Liver (tissue), 9 donors: Measurements from ENCODE around the gene EIF3I. TPM values are rescaled to one million over a fixed set of nuclear protein-coding genes. Genes with fewer than 3 reads are reported as not detected.

ENCODE experiments used
- DNase-seq: peaks from one replicate; pipeline ENCODE4 v3.0.0-alpha.2; 2017; ENCODE audit warnings: low spot score
- H3K27ac ChIP-seq, 2 donors: one replicate each; pipeline ENCODE4 v1.7.0; 2013; ENCODE audit warnings: inconsistent platforms in 2 of 2, low read length in 2 of 2, control low read depth in 1 of 2, low read depth in 1 of 2, mild to moderate bottlenecking in 1 of 2
- H3K27me3 ChIP-seq, 4 donors: one replicate each; pipeline versions ENCODE4 v1.6.1 to v1.7.0; 2013; ENCODE audit warnings: low read length in 3 of 4, inconsistent platforms in 1 of 4, mild to moderate bottlenecking in 1 of 4, moderate library complexity in 1 of 4; ENCODE audit not compliant: control insufficient read depth in 4 of 4, insufficient read depth in 4 of 4
- H3K36me3 ChIP-seq, 4 donors: one replicate each; pipeline versions ENCODE4 v1.6.1 to v1.7.0; 2013; ENCODE audit warnings: low read length in 3 of 4, mild to moderate bottlenecking in 3 of 4, low read depth in 1 of 4, moderate library complexity in 1 of 4; ENCODE audit not compliant: control insufficient read depth in 4 of 4, insufficient read depth in 3 of 4
- H3K4me1 ChIP-seq, 4 donors: one replicate each; pipeline versions ENCODE4 v1.6.1 to v1.7.0; 2013; ENCODE audit warnings: low read length in 3 of 4, mild to moderate bottlenecking in 3 of 4, moderate library complexity in 1 of 4; ENCODE audit not compliant: control insufficient read depth in 4 of 4, insufficient read depth in 4 of 4
- H3K4me3 ChIP-seq, 3 donors: one replicate each; pipeline versions ENCODE4 v1.6.1 to v1.7.0; 2013; ENCODE audit warnings: low read length in 3 of 3, control low read depth in 1 of 3, low read depth in 1 of 3, mild to moderate bottlenecking in 1 of 3
- H3K9ac ChIP-seq, 2 donors: one replicate each; pipeline ENCODE4 v1.7.0; 2013; ENCODE audit warnings: low read length in 2 of 2, mild to moderate bottlenecking in 2 of 2, moderate library complexity in 2 of 2, control low read depth in 1 of 2, low read depth in 1 of 2
- H3K9me3 ChIP-seq, 4 donors: one replicate each; pipeline versions ENCODE4 v1.6.1 to v1.7.0; 2013; ENCODE audit warnings: low read length in 3 of 4; ENCODE audit not compliant: control insufficient read depth in 4 of 4
- ATF3 ChIP-seq: IDR thresholded peaks from 2 replicates; pipeline ENCODE4 v1.6.1; 2016; ENCODE audit warnings: antibody characterized with exemption
- CTCF ChIP-seq: fragments of 150-350 bp; IDR thresholded peaks from 2 replicates; pipeline ENCODE4 v1.5.1; 2017; ENCODE audit warnings: improper control_type of control experiment, low read depth, low read length; ENCODE audit not compliant: missing input control
- EGR1 ChIP-seq, 2 donors: IDR thresholded peaks; 2 replicates each; pipeline ENCODE4 v1.6.1; 2016 to 2018; ENCODE audit warnings: antibody characterized with exemption in 2 of 2, low read depth in 2 of 2
- FOXA1 ChIP-seq: IDR thresholded peaks from 2 replicates; pipeline ENCODE4 v1.6.1; 2016; ENCODE audit warnings: antibody characterized with exemption
- FOXA2 ChIP-seq: IDR thresholded peaks from 2 replicates; pipeline ENCODE4 v1.6.1; 2016; ENCODE audit warnings: antibody characterized with exemption
- GABPA ChIP-seq, 2 donors: IDR thresholded peaks in 1 of 2; conservative IDR thresholded peaks in 1 of 2; 2 replicates each; pipeline ENCODE4 v1.6.1; 2016; ENCODE audit warnings: antibody characterized with exemption in 2 of 2, mild to moderate bottlenecking in 1 of 2, moderate library complexity in 1 of 2
- JUND ChIP-seq, 2 donors: IDR thresholded peaks; 2 replicates each; pipeline ENCODE4 v1.6.1; 2016; ENCODE audit warnings: antibody characterized with exemption in 2 of 2
- NR2F2 ChIP-seq: IDR thresholded peaks from 2 replicates; pipeline ENCODE4 v1.6.1; 2016; ENCODE audit warnings: antibody characterized with exemption
- REST ChIP-seq: IDR thresholded peaks from 2 replicates; pipeline ENCODE4 v1.6.1; 2016; ENCODE audit warnings: antibody characterized with exemption, mild to moderate bottlenecking
- RXRA ChIP-seq, 2 donors: IDR thresholded peaks; 2 replicates each; pipeline ENCODE4 v1.6.1; 2017 to 2018; ENCODE audit warnings: antibody characterized with exemption in 2 of 2, mild to moderate bottlenecking in 1 of 2
- SP1 ChIP-seq: IDR thresholded peaks from 2 replicates; pipeline ENCODE4 v1.6.1; 2018; ENCODE audit warnings: antibody characterized with exemption, mild to moderate bottlenecking
- TAF1 ChIP-seq: conservative IDR thresholded peaks from 2 replicates; pipeline ENCODE4 v1.6.1; 2016; ENCODE audit warnings: antibody characterized with exemption, mild to moderate bottlenecking
- ZBTB33 ChIP-seq: IDR thresholded peaks from 2 replicates; pipeline ENCODE4 v1.6.1; 2016; ENCODE audit warnings: antibody characterized with exemption
- WGBS: extraction: QIAGEN DNeasy Blood & Tissue Kit; methylation state at CpG from one replicate; pipeline ENCODE4 v1.1.7; 2013; 5-methylcytosine and 5-hydroxymethylcytosine counted together
- polyA plus RNA-seq, 2 donors: library from polyadenylated mRNA; stranded (reverse) in 1 of 2; unstranded in 1 of 2; fragments of 200-250 nt in 1 of 2; fragments of >200 nt in 1 of 2; fragmentation: Nextera tagmentation in 1 of 2; extraction: Ambion mirVana in 1 of 2; gene quantifications; one replicate each; pipeline versions ENCODE4 v1.2.1 to v1.2.3, GENCODE V29; 2013 to 2015
- total RNA-seq, 2 donors: library from RNA; depleted of rRNA; stranded (reverse); fragments of >200 nt; gene quantifications; one replicate each; pipeline ENCODE4 v1.2.3, GENCODE V29; 2014
- donor health status: healthy.
- donor health status: healthy.
- donor health status: healthy.
- donor health status: healthy.
- donor health status: healthy.

EIF3I gene
- total and polyA plus RNA-seq, 4 donors, result 75.0 to 114 (median 99.7) TPM

GRCh38 chr1:32197074-32197473 lies 25.1 kb upstream of the EIF3I start (continued):
- TF ChIP-seq CTCF (no peak), TAF1 (no peak), NR2F2 (no peak), REST (no peak)

- WGBS, result 81% methylated on average over 6 of the region's 6 CpGs
- no peak overlapping the region for H3K9ac ChIP-seq
- no peak overlapping the region for H3K4me3 ChIP-seq
- no peaks in the 10 kb centered on the region for H3K9me3 ChIP-seq
- H3K4me1 ChIP-seq, result peaks cover 0 to 34% (median 20%) of the 10 kb centered on the region in 4 donors
- no peak for TF ChIP-seq REST
- no peak for TF ChIP-seq SP1
- no peaks in the 10 kb centered on the region for H3K27me3 ChIP-seq
- no peak for DNase-seq
- no peak overlapping the region for H3K27ac ChIP-seq
- H3K36me3 ChIP-seq, result peaks cover 13 to 46% (median 34%) of the 10 kb centered on the region in 4 donors
Measured at GRCh38 chr1:32197837-32198236, 24.4 kb upstream of the EIF3I start.

- Histone ChIP-seq H3K9ac (no peak overlapping the region), H3K4me1 (peaks cover 0 to 34% (median 20%) of the 10 kb centered on the region in 4 donors), H3K4me3 (no peak overlapping the region), H3K36me3 (peaks cover 10 to 40% (median 31%) of the 10 kb centered on the region in 4 donors), H3K27me3 (no peaks in the 10 kb centered on the region), H3K27ac (no peak overlapping the region), H3K9me3 (no peaks in the 10 kb centered on the region)
- 91% methylated on average over 3 of the region's 3 CpGs for WGBS
- DNase-seq, result no peak
- TF ChIP-seq GABPA (IDR thresholded peaks at IDR 0.05 in 1 of 2, conservative IDR thresholded peaks at IDR 0.05 in 1 of 2) (no peak), JUND (IDR thresholded peaks at IDR 0.05) (no peak), ATF3 (no peak), TAF1 (no peak), RXRA (IDR thresholded peaks at IDR 0.05) (no peak), ZBTB33 (no peak), FOXA1 (no peak), EGR1 (IDR thresholded peaks at IDR 0.05; ENCODE audit: low read depth in 2 of 2) (no peak), REST (no peak), SP1 (no peak), FOXA2 (no peak)
Measured at GRCh38 chr1:32198237-32199042, 23.8 kb upstream of the EIF3I start.
